ENCODE measurements around the gene MAML3. TPM values are rescaled to one million over a fixed set of nuclear protein-coding genes. Genes with fewer than 3 reads are reported as not detected.
"Not testable (repeated sequence)": the region's sequence is repeated elsewhere in the genome, so short reads cannot be mapped to it uniquely, and the experiment has no call there.

The MAML3 gene
- total RNA-seq, 4 donors from 2014 or later = 16.1 to 40.0 (median 18.1) TPM

DNA sequence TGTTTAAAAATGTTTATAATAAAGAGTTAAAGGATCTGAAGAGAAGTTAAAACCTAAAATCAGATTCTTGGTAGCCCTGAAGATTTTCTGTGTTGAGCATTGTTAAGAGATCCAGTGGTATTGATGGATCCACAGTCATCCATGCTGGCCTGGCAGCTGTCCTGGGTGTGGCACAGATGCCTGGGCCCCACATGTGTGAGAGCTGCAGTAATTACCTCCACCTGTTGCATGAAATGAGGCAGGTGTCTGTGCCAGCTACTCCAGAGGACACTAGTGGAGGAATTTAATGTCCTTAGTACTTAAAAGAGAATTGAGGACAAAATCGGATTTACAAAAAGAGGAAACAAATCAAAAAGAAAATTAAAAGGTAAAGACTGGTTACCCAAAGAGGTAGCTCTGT lies 444.3 kb downstream of the MAML3 start:
- WGBS, 2 donors (ENCODE audit: low coverage in 1 of 2) = 61 to 62% methylated on average over 1 of the region's 1 CpG
- in situ Hi-C loops (cut with MboI; ENCODE audit: low pct_ligation_motif_present in 1 of 4, low pct_unique_long_range_greater_than_20kb in 1 of 4, low sequenced_read_pairs in 3 of 4) = no loop called here
- H3K27ac ChIP-seq = no peak overlapping the region

DNA sequence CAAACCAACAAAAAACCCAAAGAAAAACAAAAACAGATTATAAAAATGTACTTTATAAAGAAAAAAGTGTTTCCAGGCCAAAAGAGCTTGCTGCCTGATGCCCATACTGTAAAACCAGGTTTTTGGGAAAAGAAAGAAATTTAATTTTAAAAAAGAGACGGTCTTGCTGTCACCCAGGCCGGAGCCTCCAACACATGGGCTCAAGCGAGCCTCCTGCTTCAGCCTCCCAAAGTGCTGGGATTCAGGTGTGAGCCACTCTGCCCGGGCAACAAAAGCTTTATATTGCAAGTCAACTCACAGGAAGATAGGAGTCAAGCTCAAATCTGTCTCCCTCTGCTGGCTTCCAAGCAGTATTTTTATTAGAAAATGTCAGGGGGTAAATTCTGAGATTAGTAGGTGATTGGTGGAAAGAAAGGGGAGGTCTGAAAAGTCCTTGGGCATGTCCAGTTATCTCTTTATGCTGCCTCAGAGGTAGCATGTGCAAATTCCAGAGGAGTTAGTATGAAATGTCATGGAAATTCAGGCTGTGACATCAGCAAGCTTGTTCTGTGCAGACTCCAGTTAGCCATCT lies 449.0 kb downstream of the MAML3 start:
- no peaks in the 10 kb centered on the region for H3K4me1 ChIP-seq
- DNase-seq = no peak
- intact Hi-C loops (cut with DNase I; ENCODE audit: low total_unique reads) = no loop called here
- no peaks in the 10 kb centered on the region for H3K9me3 ChIP-seq
- H3K27me3 ChIP-seq = no peaks in the 10 kb centered on the region
- H3K36me3 ChIP-seq = peaks cover 0 to 20% (median 8%) of the 10 kb centered on the region in 4 donors
- no peak overlapping the region for H3K4me3 ChIP-seq
- 90 to 93% methylated on average over 3 to 4 of the region's 4 CpGs for WGBS, 2 donors (ENCODE audit: low coverage in 1 of 2)
- TF ChIP-seq, protein P1, sequence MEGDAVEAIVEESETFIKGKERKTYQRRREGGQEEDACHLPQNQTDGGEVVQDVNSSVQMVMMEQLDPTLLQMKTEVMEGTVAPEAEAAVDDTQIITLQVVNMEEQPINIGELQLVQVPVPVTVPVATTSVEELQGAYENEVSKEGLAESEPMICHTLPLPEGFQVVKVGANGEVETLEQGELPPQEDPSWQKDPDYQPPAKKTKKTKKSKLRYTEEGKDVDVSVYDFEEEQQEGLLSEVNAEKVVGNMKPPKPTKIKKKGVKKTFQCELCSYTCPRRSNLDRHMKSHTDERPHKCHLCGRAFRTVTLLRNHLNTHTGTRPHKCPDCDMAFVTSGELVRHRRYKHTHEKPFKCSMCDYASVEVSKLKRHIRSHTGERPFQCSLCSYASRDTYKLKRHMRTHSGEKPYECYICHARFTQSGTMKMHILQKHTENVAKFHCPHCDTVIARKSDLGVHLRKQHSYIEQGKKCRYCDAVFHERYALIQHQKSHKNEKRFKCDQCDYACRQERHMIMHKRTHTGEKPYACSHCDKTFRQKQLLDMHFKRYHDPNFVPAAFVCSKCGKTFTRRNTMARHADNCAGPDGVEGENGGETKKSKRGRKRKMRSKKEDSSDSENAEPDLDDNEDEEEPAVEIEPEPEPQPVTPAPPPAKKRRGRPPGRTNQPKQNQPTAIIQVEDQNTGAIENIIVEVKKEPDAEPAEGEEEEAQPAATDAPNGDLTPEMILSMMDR (IDR thresholded peaks at IDR 0.05) = peak in 1 of 5 experiments; percentile 4
- TF ChIP-seq POLR2AphosphoS5 (IDR thresholded peaks at IDR 0.05) = no peak
- TF ChIP-seq POLR2A (IDR thresholded peaks at IDR 0.05) = no peak
- TF ChIP-seq EP300 (IDR thresholded peaks at IDR 0.05; ENCODE audit: low read depth) = no peak
- H3K27ac ChIP-seq = no peak overlapping the region
- in situ Hi-C loops (cut with MboI; ENCODE audit: low pct_ligation_motif_present in 1 of 4, low pct_unique_long_range_greater_than_20kb in 1 of 4, low sequenced_read_pairs in 3 of 4) = no loop called here

More for the DNA sequence above, 444.3 kb downstream of the MAML3 start:
- DNase-seq = no peak
- peaks cover 0 to 15% (median 3%) of the 10 kb centered on the region in 4 donors for H3K36me3 ChIP-seq
- intact Hi-C loops (cut with DNase I; ENCODE audit: low total_unique reads) = no loop called here
- H3K4me1 ChIP-seq = peaks cover 0 to 2% (median 0%) of the 10 kb centered on the region in 4 donors
- H3K9me3 ChIP-seq = no peaks in the 10 kb centered on the region
- H3K4me3 ChIP-seq = no peak overlapping the region
- no peaks in the 10 kb centered on the region for H3K27me3 ChIP-seq
- TF ChIP-seq EP300 (IDR thresholded peaks at IDR 0.05; ENCODE audit: low read depth) (no peak), POLR2A (IDR thresholded peaks at IDR 0.05) (no peak), POLR2AphosphoS5 (IDR thresholded peaks at IDR 0.05) (peak in 2 of 3 donors; percentile 16 to 37)

DNA sequence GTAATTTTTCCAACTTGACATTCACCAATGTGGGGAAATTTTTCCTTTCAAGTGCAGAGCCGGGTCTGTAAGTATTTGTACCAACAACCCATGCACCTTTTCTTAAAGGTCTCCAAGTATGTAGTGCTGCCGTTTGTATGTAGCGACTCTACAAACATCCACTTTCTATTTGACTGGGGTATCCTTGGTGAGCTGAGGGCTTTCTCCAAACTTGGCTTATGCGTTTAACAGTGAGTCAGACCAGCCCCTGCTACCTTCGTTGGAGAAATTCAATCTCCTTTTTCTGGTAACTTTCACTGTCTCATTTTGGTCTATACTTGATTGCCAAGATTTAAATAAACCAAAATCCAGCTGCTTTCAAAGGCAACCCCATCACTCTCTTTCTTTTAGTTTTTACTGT lies 453.4 kb downstream of the MAML3 start:
- Histone ChIP-seq H3K9me3 (peaks cover 0 to 6% of the 10 kb centered on the region in 2 donors), H3K27me3 (no peaks in the 10 kb centered on the region), H3K4me1 (no peaks in the 10 kb centered on the region), H3K4me3 (no peak overlapping the region), H3K27ac (no peak overlapping the region), H3K36me3 (peaks cover 0 to 35% (median 15%) of the 10 kb centered on the region in 4 donors)
- DNase-seq = no peak
- 57 to 79% methylated on average over 4 to 5 of the region's 5 CpGs for WGBS, 2 donors (ENCODE audit: low coverage in 1 of 2)
- TF ChIP-seq, protein P1 (IDR thresholded peaks at IDR 0.05) = no peak
- no peak for TF ChIP-seq EP300 (IDR thresholded peaks at IDR 0.05; ENCODE audit: low read depth)
- TF ChIP-seq POLR2AphosphoS5 (IDR thresholded peaks at IDR 0.05) = no peak
- TF ChIP-seq POLR2A (IDR thresholded peaks at IDR 0.05) = no peak
- in situ Hi-C loops (cut with MboI; ENCODE audit: low pct_ligation_motif_present in 1 of 4, low pct_unique_long_range_greater_than_20kb in 1 of 4, low sequenced_read_pairs in 3 of 4) (no loop called here), intact Hi-C loops (cut with DNase I; ENCODE audit: low total_unique reads) (no loop called here)

DNA sequence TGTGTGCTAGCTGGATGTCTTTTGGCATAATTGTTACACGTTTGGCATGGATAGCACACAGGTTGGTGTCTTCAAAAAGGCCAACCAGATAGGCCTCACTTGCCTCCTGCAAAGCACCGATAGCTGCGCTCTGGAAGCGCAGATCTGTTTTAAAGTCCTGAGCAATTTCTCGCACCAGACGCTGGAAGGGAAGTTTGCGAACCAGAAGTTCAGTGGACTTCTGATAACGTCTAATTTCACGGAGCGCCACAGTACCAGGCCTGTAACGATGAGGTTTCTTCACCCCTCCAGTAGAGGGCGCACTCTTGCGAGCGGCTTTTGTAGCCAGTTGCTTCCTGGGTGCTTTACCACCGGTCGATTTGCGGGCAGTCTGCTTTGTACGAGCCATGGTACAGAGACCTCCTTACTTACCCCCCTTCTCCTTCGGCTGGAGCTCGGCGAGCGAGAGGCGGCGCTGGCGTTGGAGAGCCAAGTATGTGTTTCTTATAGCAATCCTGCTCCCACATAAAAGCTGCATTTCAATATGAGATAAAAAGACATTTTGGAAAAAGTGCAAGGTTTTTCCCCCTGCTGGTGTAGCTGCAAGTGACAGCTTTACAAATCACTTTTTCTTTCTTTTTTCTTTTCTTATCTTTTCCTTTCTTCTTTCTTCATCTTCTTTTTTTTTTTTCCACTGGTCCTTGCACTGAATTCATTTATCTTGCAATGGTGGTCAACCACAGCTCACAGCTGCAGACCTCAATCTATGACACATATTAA lies 455.6 kb downstream of the MAML3 start:
- H3K27me3 ChIP-seq; H3K4me1 ChIP-seq; in situ Hi-C loops (cut with MboI; ENCODE audit: low pct_ligation_motif_present in 1 of 4, low pct_unique_long_range_greater_than_20kb in 1 of 4, low sequenced_read_pairs in 3 of 4); H3K27ac ChIP-seq; H3K9me3 ChIP-seq; DNase-seq; H3K4me3 ChIP-seq; intact Hi-C loops (cut with DNase I; ENCODE audit: low total_unique reads): not testable (repeated sequence)
- WGBS, 2 donors (ENCODE audit: low coverage in 1 of 2) = 95 to 100% methylated on average over 7 to 25 of the region's 25 CpGs
- TF ChIP-seq, protein P1 (IDR thresholded peaks at IDR 0.05) = peak in 1 of 5 experiments; percentile 8
- peaks cover 0 to 26% (median 13%) of the 10 kb centered on the region in 4 donors for H3K36me3 ChIP-seq

All from transverse colon (tissue), 4 donors.